ENCODE measurements around the gene CDC14A. TPM values are rescaled to one million over a fixed set of nuclear protein-coding genes. Genes with fewer than 3 reads are reported as not detected.

Gene CDC14A
- polyA plus RNA-seq, 1 donor from 2014 or later: 11.5 TPM

DNA sequence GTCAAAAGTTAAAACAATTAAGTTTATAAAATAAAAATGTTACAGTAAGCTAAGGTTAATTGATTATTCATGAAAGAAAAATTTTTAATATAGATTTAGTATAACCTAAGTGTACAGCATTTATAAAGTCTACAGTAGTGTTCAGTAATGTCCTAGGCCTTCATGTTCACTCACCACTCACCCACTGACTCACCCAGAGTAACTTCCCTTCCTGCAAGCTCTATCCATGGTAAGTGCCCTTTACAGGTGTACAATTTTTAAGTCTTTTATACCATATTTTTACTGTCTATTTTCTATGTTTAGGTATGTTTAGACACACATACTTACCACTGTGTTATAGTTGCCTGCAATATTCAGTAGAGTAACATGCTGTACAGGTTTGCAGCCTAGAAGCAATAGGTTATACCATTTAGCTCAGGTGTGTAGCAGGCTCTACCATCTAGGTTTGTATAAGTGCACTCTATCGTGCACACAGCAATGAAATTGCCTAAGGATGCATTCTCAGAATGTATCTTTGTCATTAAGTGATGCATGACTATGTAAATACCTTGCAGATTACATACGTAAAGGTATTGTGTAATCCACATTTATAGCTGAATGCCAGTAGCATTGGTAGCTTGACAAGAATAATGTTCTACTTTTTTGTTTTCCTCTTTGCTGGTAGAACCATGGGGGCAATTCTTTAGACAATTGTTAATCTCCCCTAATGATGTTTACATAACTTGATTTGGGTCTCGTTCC, 149.9 kb downstream of the CDC14A start:
- no peak overlapping the region for H3K4me3 Mint-ChIP-seq
- peaks cover 25% of the 10 kb centered on the region for H3K36me3 Mint-ChIP-seq
- H3K4me1 Mint-ChIP-seq: peaks cover 0 to 2% (median 0%) of the 10 kb centered on the region in 3 donors
- H3K27me3 Mint-ChIP-seq: no peaks in the 10 kb centered on the region
- no peaks in the 10 kb centered on the region for H3K9me3 Mint-ChIP-seq
- no peak overlapping the region for H3K27ac Mint-ChIP-seq

DNA sequence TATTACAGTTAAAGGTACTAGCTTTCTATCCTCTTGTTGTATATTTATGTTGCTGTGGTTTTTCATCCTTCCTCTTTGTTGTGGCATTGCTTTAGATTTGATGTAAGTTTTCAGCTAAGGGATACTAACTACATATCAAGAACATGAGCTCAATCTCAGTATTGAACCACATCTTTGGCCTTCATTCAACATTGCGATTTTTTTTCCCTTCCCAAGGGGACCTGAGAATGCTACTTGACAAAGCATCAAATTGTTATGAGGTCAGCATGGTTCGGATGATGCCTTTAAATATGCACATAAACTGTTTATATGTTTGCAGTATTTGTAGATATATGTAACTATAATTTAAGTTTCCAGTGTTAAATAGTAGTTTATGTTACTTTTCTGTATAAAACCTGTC, 153.9 kb downstream of the CDC14A start:
- Mint-ChIP-seq H3K4me3 (no peak overlapping the region), H3K27ac (no peak overlapping the region), H3K27me3 (no peaks in the 10 kb centered on the region), H3K36me3 (peaks cover 13% of the 10 kb centered on the region), H3K4me1 (peaks cover 0 to 2% (median 0%) of the 10 kb centered on the region in 3 donors), H3K9me3 (no peaks in the 10 kb centered on the region)

DNA sequence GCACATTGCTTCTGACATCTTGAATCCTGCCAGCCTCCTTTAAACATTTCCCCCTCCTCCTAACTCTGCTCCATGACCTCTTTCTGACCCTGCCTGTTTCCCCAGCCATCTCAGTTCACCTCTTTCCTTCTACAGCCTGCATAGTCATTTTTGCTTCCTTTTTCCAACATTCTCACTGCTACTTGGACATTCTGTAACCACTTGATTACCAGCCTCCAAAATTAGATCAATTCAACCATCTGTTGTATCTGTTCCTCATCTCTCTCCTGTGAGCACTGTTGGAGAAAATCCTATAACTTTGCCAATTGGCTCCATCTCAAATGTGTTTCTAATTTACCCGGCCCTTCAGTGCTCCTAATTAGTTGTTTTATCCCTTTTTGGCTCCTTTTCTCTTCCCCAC, 158.1 kb downstream of the CDC14A start:
- Mint-ChIP-seq H3K36me3 (peaks cover 7% of the 10 kb centered on the region), H3K4me1 (no peaks in the 10 kb centered on the region), H3K4me3 (no peak overlapping the region), H3K27me3 (no peaks in the 10 kb centered on the region), H3K27ac (no peak overlapping the region), H3K9me3 (no peaks in the 10 kb centered on the region)

DNA sequence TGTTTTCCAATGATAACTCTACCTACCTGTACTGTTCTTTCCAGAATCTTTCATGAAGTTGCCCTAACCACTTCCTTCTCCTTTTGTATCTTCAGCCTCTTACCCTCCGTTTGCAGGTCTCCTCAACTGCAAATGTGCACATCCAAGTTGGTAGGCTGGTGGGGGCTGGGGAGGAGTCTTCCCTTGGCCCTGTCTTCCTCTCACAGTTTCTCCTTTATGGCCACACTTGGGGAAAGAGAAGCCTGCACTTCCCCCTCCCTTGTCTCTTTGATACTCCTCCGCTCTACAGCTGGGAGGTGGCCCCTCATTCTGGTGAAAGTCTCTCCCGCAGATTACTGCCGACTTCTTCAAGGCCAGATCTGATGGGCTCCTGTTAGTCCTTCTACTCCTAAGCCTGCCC, 158.8 kb downstream of the CDC14A start:
- Mint-ChIP-seq H3K9me3 (no peaks in the 10 kb centered on the region), H3K27me3 (no peaks in the 10 kb centered on the region), H3K27ac (no peak overlapping the region), H3K4me1 (no peaks in the 10 kb centered on the region), H3K36me3 (peaks cover 7% of the 10 kb centered on the region), H3K4me3 (no peak overlapping the region)

DNA sequence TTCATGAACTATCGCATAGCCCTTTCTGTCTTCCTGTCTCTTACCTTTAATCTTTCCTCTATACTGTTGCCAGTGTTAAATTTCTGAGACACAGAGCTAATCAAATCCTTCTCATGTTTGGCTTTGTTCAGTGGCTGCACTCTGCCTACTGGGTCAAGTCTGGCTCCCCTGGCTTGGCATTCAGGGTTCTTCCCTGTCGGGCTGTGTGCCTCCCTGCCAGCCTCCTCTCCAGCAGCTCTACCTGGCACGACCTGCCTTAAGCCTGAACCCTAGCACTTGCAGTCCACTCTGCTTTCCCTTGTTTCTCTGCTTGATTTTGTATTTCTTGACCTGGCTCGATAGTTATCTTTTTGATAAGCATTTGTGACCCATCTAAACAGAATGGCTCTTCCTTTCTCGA, 159.5 kb downstream of the CDC14A start:
- Mint-ChIP-seq H3K4me3 (no peak overlapping the region), H3K9me3 (no peaks in the 10 kb centered on the region), H3K27me3 (no peaks in the 10 kb centered on the region), H3K4me1 (no peaks in the 10 kb centered on the region), H3K36me3 (peaks cover 4% of the 10 kb centered on the region), H3K27ac (no peak overlapping the region)

DNA sequence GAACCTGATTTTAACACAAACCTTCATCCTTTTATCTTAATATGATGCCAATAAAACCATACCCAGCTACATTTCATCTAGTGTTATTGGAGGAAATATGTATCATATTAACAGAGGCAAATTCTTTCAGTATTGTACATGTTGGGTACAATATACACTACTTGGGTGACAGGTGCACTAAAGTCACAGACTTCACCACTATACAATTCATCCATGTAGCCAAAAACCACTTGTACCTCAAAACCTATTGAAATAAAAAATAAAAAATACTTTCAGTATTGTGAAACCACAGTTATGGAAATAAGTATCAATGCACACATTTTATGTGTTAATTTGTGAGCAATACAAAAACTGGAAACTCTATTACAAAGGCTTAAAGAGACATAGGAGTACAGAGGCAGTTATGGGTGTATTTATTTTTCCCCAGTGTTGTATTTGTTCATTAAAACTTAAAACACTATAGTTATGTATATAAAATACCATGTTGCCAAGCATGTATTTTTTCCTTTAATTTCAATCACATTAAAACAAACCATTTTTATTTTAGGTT, 160.6 kb downstream of the CDC14A start:
- no peak overlapping the region for H3K4me3 Mint-ChIP-seq
- H3K9me3 Mint-ChIP-seq: no peaks in the 10 kb centered on the region
- H3K36me3 Mint-ChIP-seq: peaks cover 4% of the 10 kb centered on the region
- H3K27ac Mint-ChIP-seq: no peak overlapping the region
- H3K27me3 Mint-ChIP-seq: no peaks in the 10 kb centered on the region
- no peaks in the 10 kb centered on the region for H3K4me1 Mint-ChIP-seq

DNA sequence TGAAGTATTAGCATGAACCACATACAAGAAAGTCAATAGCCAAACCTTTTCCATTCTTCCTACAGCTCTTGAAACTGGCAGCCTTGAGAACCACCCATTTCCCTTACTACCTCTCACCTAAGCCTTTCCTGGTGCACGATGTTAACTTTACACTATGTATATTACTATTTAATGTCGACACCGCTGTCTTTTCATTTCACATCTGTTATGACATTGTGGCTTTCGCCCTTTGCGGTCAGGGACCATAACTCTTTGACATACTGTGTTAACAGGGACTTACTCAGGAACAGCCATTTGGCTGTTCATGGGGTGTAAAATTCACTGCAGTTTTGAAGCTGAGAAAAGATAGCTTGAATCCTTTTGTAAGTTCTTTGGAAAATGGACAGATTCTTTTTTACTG, 164.6 kb downstream of the CDC14A start:
- Mint-ChIP-seq H3K27ac (peak overlapping the region in 1 of 3 donors; percentile 29), H3K36me3 (peaks cover 6% of the 10 kb centered on the region), H3K4me3 (no peak overlapping the region), H3K9me3 (no peaks in the 10 kb centered on the region), H3K4me1 (no peaks in the 10 kb centered on the region), H3K27me3 (no peaks in the 10 kb centered on the region)

GRCh38 chr1:100517515-100517914, 165.2 kb downstream of the CDC14A start:
- Mint-ChIP-seq H3K9me3 (no peaks in the 10 kb centered on the region), H3K27me3 (no peaks in the 10 kb centered on the region), H3K4me3 (no peak overlapping the region), H3K4me1 (peaks cover under 1 to 4% (median 3%) of the 10 kb centered on the region in 3 donors), H3K36me3 (peaks cover 6% of the 10 kb centered on the region), H3K27ac (no peak overlapping the region)

- Mint-ChIP-seq H3K27me3 (no peaks in the 10 kb centered on the region), H3K4me1 (peaks cover 5 to 9% (median 7%) of the 10 kb centered on the region in 3 donors), H3K36me3 (peaks cover 6% of the 10 kb centered on the region), H3K4me3 (no peak overlapping the region), H3K27ac (no peak overlapping the region), H3K9me3 (no peaks in the 10 kb centered on the region)
Observed at GRCh38 chr1:100518023-100518422, 165.7 kb downstream of the CDC14A start.

DNA sequence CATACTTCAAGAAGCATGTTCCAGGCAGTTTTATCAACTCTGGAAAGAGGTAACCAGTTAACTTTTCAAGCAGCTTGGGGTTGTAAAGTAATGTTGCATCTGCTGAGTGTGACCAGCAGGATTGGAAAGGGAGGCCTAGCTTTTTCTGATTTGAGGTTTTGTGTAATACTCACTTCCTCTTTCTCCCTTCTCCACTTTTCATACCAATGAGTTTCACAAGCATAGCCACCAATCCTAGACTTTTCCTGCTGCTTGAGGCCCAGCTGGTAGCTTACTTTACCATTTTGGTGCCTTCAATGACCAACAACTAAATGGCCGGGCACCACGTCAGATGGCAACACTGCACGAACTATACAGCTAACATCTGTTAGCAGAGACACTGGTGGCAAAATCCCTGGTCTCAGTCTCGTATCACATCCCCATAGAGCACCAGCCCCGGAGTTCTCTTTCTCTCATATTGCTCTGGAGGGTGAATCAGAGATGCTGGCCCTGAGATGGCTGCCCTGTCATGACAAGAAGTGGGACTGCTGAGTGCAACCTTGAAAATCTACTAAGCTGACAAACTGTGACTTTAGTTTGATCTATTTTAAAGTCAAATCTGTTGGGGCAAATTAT, 170.8 kb downstream of the CDC14A start:
- Mint-ChIP-seq H3K27ac (peak overlapping the region in 2 of 3 donors; percentile 7 to 21), H3K4me3 (no peak overlapping the region)

GRCh38 chr1:100524355-100524754, 172.0 kb downstream of the CDC14A start:
- peaks cover 6 to 15% (median 11%) of the 10 kb centered on the region in 3 donors for H3K4me1 Mint-ChIP-seq
- H3K27ac Mint-ChIP-seq: no peak overlapping the region
- no peaks in the 10 kb centered on the region for H3K27me3 Mint-ChIP-seq
- peaks cover 3% of the 10 kb centered on the region for H3K36me3 Mint-ChIP-seq
- H3K9me3 Mint-ChIP-seq: no peaks in the 10 kb centered on the region
- H3K4me3 Mint-ChIP-seq: no peak overlapping the region

More for the DNA sequence above, 170.8 kb downstream of the CDC14A start:
- peaks cover 2% of the 10 kb centered on the region for H3K36me3 Mint-ChIP-seq
- H3K4me1 Mint-ChIP-seq: peaks cover 6 to 15% (median 11%) of the 10 kb centered on the region in 3 donors
- H3K9me3 Mint-ChIP-seq: no peaks in the 10 kb centered on the region
- H3K27me3 Mint-ChIP-seq: no peaks in the 10 kb centered on the region

DNA sequence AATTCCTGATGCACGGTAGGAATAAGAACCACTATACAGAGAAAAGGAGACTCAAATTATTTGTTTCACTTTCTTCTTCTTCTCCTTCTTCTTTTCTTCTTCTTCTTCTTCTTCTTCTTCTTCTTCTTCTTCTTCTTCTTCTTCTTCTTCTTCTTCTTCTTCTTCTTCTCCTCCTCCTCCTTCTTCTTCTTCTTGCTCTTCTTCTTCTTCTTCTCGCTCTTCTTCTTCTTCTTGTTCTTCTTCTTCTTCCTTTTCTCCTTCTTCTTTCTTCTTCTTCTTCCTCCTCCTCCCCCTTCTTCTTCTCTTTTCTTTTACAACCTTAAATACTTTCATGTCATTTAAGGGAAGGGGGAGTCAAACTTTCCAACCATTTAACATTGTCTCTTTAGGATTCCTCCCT, 174.6 kb downstream of the CDC14A start:
- no peak overlapping the region for H3K4me3 Mint-ChIP-seq
- peaks cover 10 to 17% (median 15%) of the 10 kb centered on the region in 3 donors for H3K4me1 Mint-ChIP-seq
- no peaks in the 10 kb centered on the region for H3K9me3 Mint-ChIP-seq
- no peak overlapping the region for H3K27ac Mint-ChIP-seq
- no peaks in the 10 kb centered on the region for H3K27me3 Mint-ChIP-seq
- peaks cover 2% of the 10 kb centered on the region for H3K36me3 Mint-ChIP-seq

DNA sequence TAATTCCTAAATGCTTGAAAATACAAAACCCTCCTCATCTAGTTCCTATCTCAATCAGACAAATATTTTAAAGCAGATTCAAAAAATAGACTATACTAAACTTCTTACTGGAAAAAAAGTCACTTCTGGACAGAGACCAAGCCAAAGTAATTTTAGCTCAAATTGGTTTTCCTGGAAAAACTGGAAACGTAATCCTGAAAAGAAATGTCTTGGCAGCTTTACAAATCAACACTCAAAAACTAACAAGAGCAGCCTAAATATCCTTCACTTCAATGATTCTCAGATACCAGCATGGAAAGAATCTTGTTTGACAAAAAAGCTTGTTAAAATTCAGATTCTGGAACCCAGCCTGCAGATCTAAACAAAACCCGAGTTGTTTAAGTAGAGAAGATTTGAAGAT, 176.6 kb downstream of the CDC14A start:
- no peak overlapping the region for H3K4me3 Mint-ChIP-seq
- peaks cover 2% of the 10 kb centered on the region for H3K36me3 Mint-ChIP-seq
- no peaks in the 10 kb centered on the region for H3K27me3 Mint-ChIP-seq
- H3K4me1 Mint-ChIP-seq: peaks cover 0 to 6% (median 4%) of the 10 kb centered on the region in 3 donors
- no peaks in the 10 kb centered on the region for H3K9me3 Mint-ChIP-seq
- no peak overlapping the region for H3K27ac Mint-ChIP-seq

DNA sequence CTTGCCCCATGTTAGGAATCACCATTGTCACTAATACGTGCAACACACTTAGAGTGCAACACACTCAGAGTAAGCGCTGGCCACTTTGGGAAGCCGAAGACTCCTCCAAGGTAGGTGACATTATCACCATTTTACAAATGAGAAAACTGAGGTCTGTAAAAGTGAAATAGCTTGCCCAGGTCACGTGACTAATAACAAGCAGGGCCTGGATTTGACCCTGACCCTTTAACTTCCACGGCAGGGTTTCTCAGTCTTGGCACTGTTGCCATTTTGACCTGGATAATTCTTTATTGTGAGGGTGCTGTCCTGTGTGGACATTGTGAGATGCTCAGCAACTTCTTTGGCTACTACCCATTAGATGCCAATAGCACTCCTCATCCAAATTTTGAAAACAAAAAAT, 177.8 kb downstream of the CDC14A start:
- H3K4me1 Mint-ChIP-seq: peaks cover 0 to 8% (median 6%) of the 10 kb centered on the region in 3 donors
- H3K36me3 Mint-ChIP-seq: peaks cover 2% of the 10 kb centered on the region
- H3K27ac Mint-ChIP-seq: no peak overlapping the region
- H3K4me3 Mint-ChIP-seq: no peak overlapping the region
- H3K27me3 Mint-ChIP-seq: no peaks in the 10 kb centered on the region
- H3K9me3 Mint-ChIP-seq: no peaks in the 10 kb centered on the region

DNA sequence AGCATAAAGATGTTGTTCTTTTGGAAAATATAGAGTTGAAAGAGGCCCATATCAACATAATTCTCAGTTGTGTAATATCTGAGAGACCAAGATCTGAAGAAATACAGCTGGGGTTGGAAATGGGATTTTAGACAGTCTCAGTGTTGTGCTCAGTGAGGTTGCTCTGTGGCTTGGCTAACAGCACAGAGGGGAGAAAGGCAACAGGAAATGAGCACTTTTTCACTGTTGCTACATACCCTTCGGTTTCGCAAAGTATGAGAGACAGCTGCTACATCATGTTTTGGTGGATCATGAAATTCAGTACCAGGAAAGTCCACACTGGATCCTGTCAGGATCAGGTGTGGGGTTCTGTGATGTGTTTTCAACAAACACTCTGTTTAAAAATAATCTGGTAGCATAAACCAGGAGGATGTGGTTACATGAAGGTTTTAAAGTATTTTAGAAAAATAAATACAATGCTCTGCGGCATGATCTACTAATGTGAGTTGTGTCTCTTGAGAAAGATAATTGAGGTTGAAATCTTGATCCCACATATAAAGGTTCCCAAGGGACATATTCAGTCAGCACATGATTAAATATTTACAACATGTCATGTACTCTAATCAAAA, 178.7 kb downstream of the CDC14A start:
- Mint-ChIP-seq H3K4me1 (peaks cover 3 to 16% (median 9%) of the 10 kb centered on the region in 3 donors), H3K27me3 (peaks cover 4% of the 10 kb centered on the region), H3K4me3 (no peak overlapping the region), H3K27ac (peak overlapping the region in 1 of 3 donors; percentile 58), H3K9me3 (no peaks in the 10 kb centered on the region), H3K36me3 (peaks cover 2% of the 10 kb centered on the region)

All from IgD-negative memory B cell (primary cell).